ENCODE measurements around the gene OR52J3.

The OR52J3 gene

DNA sequence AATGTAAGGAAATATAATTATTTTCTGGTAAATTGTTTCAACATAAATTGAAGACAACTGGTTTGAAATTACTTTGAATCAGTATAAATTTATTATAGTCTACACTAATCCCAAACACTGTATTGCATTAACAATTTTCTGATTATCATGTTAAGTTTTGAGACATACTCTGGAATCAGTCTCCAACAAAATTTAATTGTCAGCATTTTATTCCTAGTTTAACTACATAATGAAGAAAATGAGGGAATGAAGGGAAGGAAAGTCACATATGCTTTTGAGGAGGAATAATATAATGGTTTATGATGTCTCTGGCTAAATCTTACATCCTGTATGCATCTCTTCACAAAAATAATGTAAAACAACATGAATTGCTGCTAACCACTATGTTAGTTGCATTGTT, 37.3 kb downstream of the OR52J3 start:
- H3K4me3 ChIP-seq (ENCODE audit: low read depth, low read length), result no peak overlapping the region
- DNase-seq (ENCODE audit: low read depth, low spot score), result no peak
- CTCF ChIA-PET, result no interaction called here
- no peak for TF ChIP-seq CTCF (IDR thresholded peaks at IDR 0.05; ENCODE audit: insufficient read depth, low read length, missing control alignments)
- POLR2A ChIA-PET, result no interaction called here

DNA sequence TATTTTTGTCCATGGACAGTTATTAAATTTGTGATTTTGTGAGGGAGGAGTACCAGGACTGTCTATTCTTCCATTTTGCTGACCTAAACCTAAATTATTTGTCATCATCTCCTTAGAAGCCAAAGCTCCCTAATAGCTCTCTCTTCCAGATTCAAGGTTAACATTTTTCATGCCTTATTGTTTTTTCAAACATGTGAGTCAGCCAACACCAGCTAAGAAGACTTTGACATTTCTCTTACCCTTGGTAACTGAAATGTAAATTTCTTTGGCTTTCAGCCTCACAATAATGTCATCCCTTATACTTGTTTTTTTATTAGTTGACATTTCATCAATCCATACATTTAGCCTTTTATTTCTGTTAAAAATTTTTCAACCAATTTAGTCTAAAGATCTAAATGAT, 42.2 kb downstream of the OR52J3 start:
- ChIA-PET POLR2A (no interaction called here), CTCF (no interaction called here)
- TF ChIP-seq CTCF (IDR thresholded peaks at IDR 0.05; ENCODE audit: insufficient read depth, low read length, missing control alignments), result no peak
- H3K4me3 ChIP-seq (ENCODE audit: low read depth, low read length), result no peak overlapping the region
- DNase-seq (ENCODE audit: low read depth, low spot score), result no peak

DNA sequence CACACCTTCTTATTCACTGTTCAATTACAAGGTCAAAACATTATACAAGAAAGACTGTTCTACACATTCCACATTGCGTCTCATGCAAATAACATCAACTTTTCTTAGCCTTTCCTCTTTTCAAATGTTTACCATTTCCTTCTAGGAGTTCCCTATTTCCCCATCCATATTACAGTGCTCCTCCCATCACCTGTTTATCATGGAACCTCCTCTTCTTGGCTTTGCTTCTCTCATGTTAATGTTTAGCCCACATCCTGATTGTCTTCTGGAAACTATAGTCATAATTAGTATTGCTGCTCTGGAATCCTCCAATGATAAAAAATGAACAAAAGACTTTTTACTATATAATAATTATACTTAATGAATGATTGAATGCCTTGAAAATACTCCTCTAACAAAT, 44.3 kb downstream of the OR52J3 start:
- ChIA-PET POLR2A (no interaction called here), CTCF (no interaction called here)
- TF ChIP-seq CTCF (IDR thresholded peaks at IDR 0.05; ENCODE audit: insufficient read depth, low read length, missing control alignments), result no peak
- no peak overlapping the region for H3K4me3 ChIP-seq (ENCODE audit: low read depth, low read length)
- no peak for DNase-seq (ENCODE audit: low read depth, low spot score)

GRCh38 chr11:5092821-5093585, 46.7 kb downstream of the OR52J3 start:
- no peak for TF ChIP-seq CTCF (IDR thresholded peaks at IDR 0.05; ENCODE audit: insufficient read depth, low read length, missing control alignments)
- POLR2A ChIA-PET, result no interaction called here
- H3K4me3 ChIP-seq (ENCODE audit: low read depth, low read length), result no peak overlapping the region
- no peak for DNase-seq (ENCODE audit: low read depth, low spot score)
- CTCF ChIA-PET, result no interaction called here

DNA sequence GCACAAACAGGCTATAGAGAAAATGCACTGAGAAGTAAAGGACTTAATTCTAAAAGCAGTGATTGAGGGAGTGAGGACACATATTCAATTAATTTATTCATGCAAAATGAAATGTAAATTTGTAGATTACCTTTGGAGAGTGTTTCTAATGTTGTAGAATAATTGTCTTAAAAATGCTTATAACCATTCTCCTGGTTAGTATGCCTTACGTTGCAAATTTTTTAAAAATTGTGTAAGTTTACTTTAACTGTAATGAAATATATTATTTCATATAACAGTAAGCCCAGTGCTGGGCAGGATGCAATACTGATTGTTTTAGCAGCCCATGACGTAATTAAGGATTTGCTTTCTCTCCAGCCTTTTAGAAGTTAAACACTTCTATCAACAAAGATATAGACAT, 49.7 kb downstream of the OR52J3 start:
- no peak overlapping the region for H3K4me3 ChIP-seq (ENCODE audit: low read depth, low read length)
- no peak for DNase-seq (ENCODE audit: low read depth, low spot score)
- ChIA-PET CTCF (no interaction called here), POLR2A (no interaction called here)
- TF ChIP-seq CTCF (IDR thresholded peaks at IDR 0.05; ENCODE audit: insufficient read depth, low read length, missing control alignments), result no peak
